Memory B cell (primary cell): ENCODE measurements around the gene RAB24.

Source experiments
- ATAC-seq: fragments of 150-1000 bp; cut with Tn5 transposase; 2 replicates; pipeline ENCODE4 v1.10.0; 2021; ENCODE audit warnings: low read depth, mild to moderate bottlenecking, moderate library complexity
- DNase-seq, 2 donors: peaks; one replicate each; pipeline ENCODE4 v3.0.0; 2022; ENCODE audit warnings: low spot score in 2 of 2
- H3K27ac Mint-ChIP-seq: one replicate; pipeline ENCODE4 v1.8.0; 2022; ENCODE audit warnings: mild to moderate bottlenecking, moderate library complexity, mixed read lengths
- H3K27me3 Mint-ChIP-seq: one replicate; pipeline ENCODE4 v1.8.0; 2022; ENCODE audit warnings: mixed read lengths
- H3K36me3 Mint-ChIP-seq: one replicate; pipeline ENCODE4 v1.8.0; 2022; ENCODE audit warnings: mild to moderate bottlenecking, mixed read lengths
- H3K4me1 Mint-ChIP-seq: one replicate; pipeline ENCODE4 v1.8.0; 2022; ENCODE audit warnings: mixed read lengths
- H3K4me3 Mint-ChIP-seq: one replicate; pipeline ENCODE4 v1.8.0; 2022; ENCODE audit warnings: mild to moderate bottlenecking, moderate library complexity, mixed read lengths
- H3K9me3 Mint-ChIP-seq: one replicate; pipeline ENCODE4 v1.8.0; 2022; ENCODE audit warnings: mixed read lengths

Gene RAB24

GRCh38 chr5:177300951-177301350 is 2.6 kb downstream of the RAB24 start:
- peak overlapping the region; percentile 93 for H3K27ac Mint-ChIP-seq
- ATAC-seq, result no peak
- H3K4me3 Mint-ChIP-seq, result peak overlapping the region; percentile 79

DNA sequence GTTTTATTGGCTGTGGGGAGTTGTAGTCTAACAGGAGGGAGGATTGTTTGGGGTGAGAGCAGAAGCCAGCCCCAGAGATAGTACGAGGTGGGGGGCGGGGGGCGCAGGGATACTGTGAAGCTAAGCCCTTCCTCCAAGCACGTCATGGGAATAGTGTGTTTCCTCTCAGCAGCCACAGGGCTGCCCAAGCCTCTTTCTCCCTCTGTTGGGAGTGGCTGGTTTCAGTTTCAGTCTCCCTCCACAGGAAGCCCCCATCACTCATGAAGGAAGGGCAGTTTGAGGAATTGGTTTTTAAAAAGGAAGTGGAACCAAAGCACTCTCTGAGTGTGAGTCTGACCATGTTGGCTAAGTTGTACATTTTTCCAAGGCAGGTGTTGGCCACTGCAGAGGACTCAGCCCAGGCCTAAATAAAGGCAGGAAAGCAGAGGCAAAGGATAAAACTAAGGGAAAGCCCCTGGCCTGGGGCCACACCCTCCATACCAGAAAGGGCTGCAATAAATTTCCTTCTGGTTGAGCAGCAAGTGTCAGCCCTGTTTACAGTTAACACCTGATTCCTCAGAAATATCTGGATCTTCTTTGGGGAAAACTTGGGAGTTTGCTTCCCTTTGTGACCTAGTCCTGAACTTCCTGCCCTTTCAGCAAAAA is 3.2 kb downstream of the RAB24 start:
- H3K4me1 Mint-ChIP-seq, result peaks cover 63% of the 10 kb centered on the region
- no peaks in the 10 kb centered on the region for H3K27me3 Mint-ChIP-seq
- H3K27ac Mint-ChIP-seq, result peak overlapping the region; percentile 93
- peaks cover 3% of the 10 kb centered on the region for H3K36me3 Mint-ChIP-seq
- peak; percentile 54 to 70 for DNase-seq
- ATAC-seq, result peak; percentile 72
- H3K4me3 Mint-ChIP-seq, result peak overlapping the region; percentile 79
- H3K9me3 Mint-ChIP-seq, result no peaks in the 10 kb centered on the region

More at GRCh38 chr5:177300951-177301350, 2.6 kb downstream of the RAB24 start:
- Mint-ChIP-seq H3K9me3 (no peaks in the 10 kb centered on the region), H3K36me3 (peaks cover 4% of the 10 kb centered on the region), H3K27me3 (no peaks in the 10 kb centered on the region), H3K4me1 (peaks cover 62% of the 10 kb centered on the region)
- DNase-seq, result no peak

DNA sequence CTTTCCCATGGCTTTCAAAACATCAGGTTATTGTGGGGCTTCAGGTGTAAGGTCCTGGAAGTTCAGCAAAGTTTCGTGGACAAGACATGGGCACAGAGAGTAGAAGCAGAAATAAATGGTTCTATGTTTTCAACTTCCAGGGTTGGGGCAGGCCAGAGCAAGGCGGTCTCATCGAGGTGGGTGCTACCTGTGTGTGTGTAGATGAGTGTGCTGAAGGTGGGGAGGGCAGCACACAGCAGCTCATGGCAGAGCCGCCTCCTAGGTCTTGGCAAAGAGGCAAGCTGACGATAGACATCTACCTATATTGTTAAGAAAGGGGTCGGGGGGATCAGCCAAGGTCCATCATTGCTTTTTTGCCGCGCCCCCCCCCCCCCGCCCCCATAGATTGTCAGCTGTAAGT is 3.8 kb downstream of the RAB24 start:
- Mint-ChIP-seq H3K9me3 (no peaks in the 10 kb centered on the region), H3K36me3 (peaks cover 3% of the 10 kb centered on the region), H3K4me3 (peak overlapping the region; percentile 40), H3K27me3 (no peaks in the 10 kb centered on the region), H3K4me1 (peaks cover 57% of the 10 kb centered on the region), H3K27ac (peak overlapping the region; percentile 93)
- DNase-seq (no peak), ATAC-seq (no peak)

DNA sequence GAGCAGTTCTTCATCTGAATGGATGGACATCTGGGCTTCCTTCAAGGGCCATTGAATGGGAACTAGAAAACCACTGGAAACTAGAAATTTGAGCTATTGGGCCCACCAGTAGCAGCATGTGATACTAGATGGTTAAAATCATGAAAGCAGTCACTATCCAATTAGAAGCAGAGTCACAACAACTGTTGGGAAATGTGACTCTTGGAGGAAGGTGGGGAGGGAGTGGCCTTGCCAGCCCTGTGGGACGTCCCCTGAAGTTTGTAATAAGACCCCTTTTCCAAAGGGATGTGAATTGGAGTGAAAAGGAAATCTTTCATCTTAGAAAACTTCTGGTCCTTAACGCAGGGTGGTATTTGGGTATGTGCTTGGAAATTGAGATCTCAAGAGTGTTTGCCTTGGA is 5.6 kb downstream of the RAB24 start:
- Mint-ChIP-seq H3K4me3 (no peak overlapping the region), H3K27me3 (no peaks in the 10 kb centered on the region)

DNA sequence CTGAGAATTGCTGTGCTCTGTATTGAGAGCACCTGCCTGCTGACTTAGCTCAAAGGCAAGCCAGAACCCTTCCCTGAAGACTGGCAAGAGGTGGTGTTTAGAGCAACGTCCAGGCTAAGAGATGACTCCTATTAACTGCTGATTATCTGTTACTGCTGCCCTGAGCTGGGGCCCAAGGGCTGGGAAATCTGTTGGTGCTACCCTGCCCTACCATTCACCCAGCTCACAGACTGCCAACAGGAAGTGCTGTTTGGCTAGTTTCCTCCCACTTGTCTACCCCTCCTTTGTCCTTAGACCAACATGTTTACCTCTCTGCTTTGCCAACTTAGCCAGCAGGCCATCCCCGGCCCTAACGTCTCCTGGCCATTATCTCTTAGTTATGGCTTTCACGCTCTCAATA is 6.9 kb downstream of the RAB24 start:
- Mint-ChIP-seq H3K27me3 (no peaks in the 10 kb centered on the region), H3K4me3 (peak overlapping the region; percentile 37), H3K9me3 (no peaks in the 10 kb centered on the region), H3K4me1 (peaks cover 40% of the 10 kb centered on the region), H3K27ac (peak overlapping the region; percentile 78), H3K36me3 (peaks cover 20% of the 10 kb centered on the region)
- no peak for ATAC-seq
- DNase-seq, result no peak

More for the DNA sequence above, 5.6 kb downstream of the RAB24 start:
- DNase-seq (no peak), ATAC-seq (no peak)
- Mint-ChIP-seq H3K36me3 (peaks cover 8% of the 10 kb centered on the region), H3K4me1 (peaks cover 50% of the 10 kb centered on the region), H3K9me3 (no peaks in the 10 kb centered on the region), H3K27ac (no peak overlapping the region)

- Mint-ChIP-seq H3K27me3 (no peaks in the 10 kb centered on the region), H3K9me3 (no peaks in the 10 kb centered on the region), H3K4me1 (peaks cover 40% of the 10 kb centered on the region), H3K4me3 (peak overlapping the region; percentile 67), H3K36me3 (peaks cover 24% of the 10 kb centered on the region), H3K27ac (peak overlapping the region; percentile 78)
- peak; percentile 18 for ATAC-seq
- no peak for DNase-seq
Observed at GRCh38 chr5:177295924-177296323, 7.6 kb downstream of the RAB24 start.

DNA sequence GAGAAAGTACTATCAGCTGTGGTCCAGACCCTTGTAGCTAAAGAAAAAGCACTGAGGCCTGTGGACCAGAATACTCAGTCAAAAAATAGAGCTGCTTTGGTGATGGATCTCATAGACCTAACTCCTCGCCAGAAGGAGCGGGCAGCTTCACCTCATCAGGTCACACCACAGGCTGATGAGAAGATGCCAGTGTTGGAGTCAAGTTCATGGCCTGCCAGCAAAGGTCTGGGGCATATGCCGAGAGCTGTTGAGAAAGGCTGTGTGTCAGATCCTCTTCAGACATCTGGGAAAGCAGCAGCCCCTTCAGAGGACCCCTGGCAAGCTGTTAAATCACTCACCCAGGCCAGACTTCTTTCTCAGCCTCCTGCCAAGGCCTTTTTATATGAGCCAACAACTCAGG is 8.9 kb downstream of the RAB24 start:
- no peaks in the 10 kb centered on the region for H3K9me3 Mint-ChIP-seq
- H3K27ac Mint-ChIP-seq, result no peak overlapping the region
- peaks cover 26% of the 10 kb centered on the region for H3K36me3 Mint-ChIP-seq
- H3K4me1 Mint-ChIP-seq, result peaks cover 34% of the 10 kb centered on the region
- no peaks in the 10 kb centered on the region for H3K27me3 Mint-ChIP-seq
- no peak for DNase-seq
- no peak for ATAC-seq
- H3K4me3 Mint-ChIP-seq, result no peak overlapping the region

GRCh38 chr5:177293819-177294581 is 9.5 kb downstream of the RAB24 start:
- Mint-ChIP-seq H3K9me3 (no peaks in the 10 kb centered on the region), H3K4me1 (peaks cover 31% of the 10 kb centered on the region), H3K36me3 (peaks cover 31% of the 10 kb centered on the region), H3K4me3 (no peak overlapping the region), H3K27me3 (no peaks in the 10 kb centered on the region), H3K27ac (no peak overlapping the region)
- no peak for DNase-seq
- no peak for ATAC-seq

- H3K27me3 Mint-ChIP-seq, result no peaks in the 10 kb centered on the region
- DNase-seq (no peak), ATAC-seq (no peak)
- no peaks in the 10 kb centered on the region for H3K9me3 Mint-ChIP-seq
- H3K36me3 Mint-ChIP-seq, result peaks cover 38% of the 10 kb centered on the region
- peak overlapping the region; percentile 41 for H3K27ac Mint-ChIP-seq
- H3K4me3 Mint-ChIP-seq, result no peak overlapping the region
- H3K4me1 Mint-ChIP-seq, result peaks cover 25% of the 10 kb centered on the region
Observed at GRCh38 chr5:177291735-177292134, 11.8 kb downstream of the RAB24 start.

DNA sequence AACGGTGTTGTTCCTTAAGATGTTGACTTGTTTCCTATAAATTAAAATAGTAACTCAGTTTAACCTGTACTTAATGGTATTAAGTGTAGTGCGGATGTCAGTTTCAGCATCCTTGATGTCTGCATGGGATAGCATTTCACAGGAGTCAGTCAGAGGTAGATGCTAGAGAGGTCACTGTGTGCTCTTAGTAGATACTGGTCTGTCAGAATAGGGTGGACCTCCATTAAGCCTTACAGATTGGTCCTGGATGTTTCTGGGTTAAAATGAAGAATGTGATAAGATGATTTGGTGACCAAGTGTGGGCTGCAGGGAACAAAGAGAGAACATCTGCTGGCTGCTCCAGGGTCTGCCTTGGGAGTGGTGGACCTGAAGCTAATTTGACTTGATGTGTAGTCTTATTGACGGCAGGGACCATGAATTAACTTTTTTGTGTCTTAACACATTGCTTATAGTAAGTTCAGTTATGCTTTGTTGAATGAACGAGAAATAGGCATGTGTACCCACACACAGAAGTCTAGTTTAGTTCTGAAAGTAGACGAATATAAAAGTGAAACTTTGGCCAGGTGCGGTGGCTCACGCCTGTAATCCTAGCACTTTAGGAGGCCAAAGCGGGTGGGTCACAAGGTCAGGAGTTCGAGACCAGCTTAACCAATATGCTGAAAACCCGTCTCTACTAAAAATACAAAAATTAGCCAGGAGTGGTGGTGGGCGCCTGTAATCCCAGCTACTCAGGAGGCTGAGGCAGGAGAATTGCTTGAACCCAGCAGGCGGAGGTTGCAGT is 12.5 kb downstream of the RAB24 start:
- Mint-ChIP-seq H3K4me3 (peak overlapping the region; percentile 16), H3K4me1 (peaks cover 18% of the 10 kb centered on the region), H3K36me3 (peaks cover 36% of the 10 kb centered on the region), H3K27me3 (no peaks in the 10 kb centered on the region), H3K9me3 (no peaks in the 10 kb centered on the region), H3K27ac (peak overlapping the region; percentile 74)
- peak; percentile 73 for ATAC-seq
- no peak for DNase-seq

- H3K36me3 Mint-ChIP-seq, result peaks cover 40% of the 10 kb centered on the region
- DNase-seq (no peak), ATAC-seq (no peak)
- no peaks in the 10 kb centered on the region for H3K27me3 Mint-ChIP-seq
- no peak overlapping the region for H3K4me3 Mint-ChIP-seq
- H3K9me3 Mint-ChIP-seq, result no peaks in the 10 kb centered on the region
- peaks cover 11% of the 10 kb centered on the region for H3K4me1 Mint-ChIP-seq
- H3K27ac Mint-ChIP-seq, result no peak overlapping the region
Observed at GRCh38 chr5:177288191-177288590, 15.3 kb downstream of the RAB24 start.

- no peak for ATAC-seq
- DNase-seq, result no peak
- no peaks in the 10 kb centered on the region for H3K27me3 Mint-ChIP-seq
- H3K36me3 Mint-ChIP-seq, result peaks cover 37% of the 10 kb centered on the region
- H3K9me3 Mint-ChIP-seq, result no peaks in the 10 kb centered on the region
- no peaks in the 10 kb centered on the region for H3K4me1 Mint-ChIP-seq
- H3K4me3 Mint-ChIP-seq, result no peak overlapping the region
- peak overlapping the region; percentile 60 for H3K27ac Mint-ChIP-seq
Observed at GRCh38 chr5:177276886-177277285, 26.6 kb downstream of the RAB24 start.

- no peaks in the 10 kb centered on the region for H3K27me3 Mint-ChIP-seq
- H3K4me3 Mint-ChIP-seq, result no peak overlapping the region
- H3K4me1 Mint-ChIP-seq, result no peaks in the 10 kb centered on the region
- no peak overlapping the region for H3K27ac Mint-ChIP-seq
- ATAC-seq (no peak), DNase-seq (no peak)
- peaks cover 35% of the 10 kb centered on the region for H3K36me3 Mint-ChIP-seq
- H3K9me3 Mint-ChIP-seq, result no peaks in the 10 kb centered on the region
Observed at GRCh38 chr5:177275883-177276282, 27.6 kb downstream of the RAB24 start.

DNA sequence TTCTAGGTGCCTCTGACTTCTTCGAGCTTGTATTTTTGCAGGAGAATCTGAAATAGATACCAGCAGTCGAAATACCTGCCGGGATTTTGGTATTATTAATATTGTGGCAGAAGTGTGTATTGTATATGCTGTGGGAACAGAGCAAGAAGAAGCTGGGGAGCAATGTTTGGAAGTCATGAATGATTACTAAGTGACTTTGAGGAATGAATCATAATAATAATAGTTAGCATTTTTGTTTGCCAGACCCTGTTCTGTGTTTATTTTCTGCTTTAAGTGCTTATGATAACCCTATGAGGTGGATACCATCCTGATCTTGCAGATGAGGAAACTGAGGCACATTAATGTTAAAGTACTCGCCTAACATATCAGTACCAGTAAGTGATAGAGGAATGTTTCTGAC is 32.4 kb downstream of the RAB24 start:
- Mint-ChIP-seq H3K9me3 (no peaks in the 10 kb centered on the region), H3K4me3 (no peak overlapping the region), H3K27me3 (no peaks in the 10 kb centered on the region), H3K27ac (no peak overlapping the region), H3K36me3 (peaks cover 31% of the 10 kb centered on the region), H3K4me1 (no peaks in the 10 kb centered on the region)
- ATAC-seq (no peak), DNase-seq (no peak)
